DND-41 (cell line): ENCODE results near the gene NOS1AP.

Experiments used
- EZH2 ChIP-seq: IDR thresholded peaks from 3 replicates; pipeline ENCODE4 v1.6.1; 2012; ENCODE audit warnings: borderline replicate concordance, low read depth, mild to moderate bottlenecking, moderate library complexity, low read length, inconsistent platforms; ENCODE audit not compliant: severe bottlenecking
- TF ChIP-seq, protein P1 (sequence below): IDR thresholded peaks from 2 replicates; pipeline ENCODE4 v1.5.1; 2012; ENCODE audit warnings: borderline replicate concordance, low read length, moderate library complexity, mild to moderate bottlenecking; ENCODE audit not compliant: poor library complexity, severe bottlenecking; ENCODE audit errors: extremely low read depth

- TF ChIP-seq, protein P1, sequence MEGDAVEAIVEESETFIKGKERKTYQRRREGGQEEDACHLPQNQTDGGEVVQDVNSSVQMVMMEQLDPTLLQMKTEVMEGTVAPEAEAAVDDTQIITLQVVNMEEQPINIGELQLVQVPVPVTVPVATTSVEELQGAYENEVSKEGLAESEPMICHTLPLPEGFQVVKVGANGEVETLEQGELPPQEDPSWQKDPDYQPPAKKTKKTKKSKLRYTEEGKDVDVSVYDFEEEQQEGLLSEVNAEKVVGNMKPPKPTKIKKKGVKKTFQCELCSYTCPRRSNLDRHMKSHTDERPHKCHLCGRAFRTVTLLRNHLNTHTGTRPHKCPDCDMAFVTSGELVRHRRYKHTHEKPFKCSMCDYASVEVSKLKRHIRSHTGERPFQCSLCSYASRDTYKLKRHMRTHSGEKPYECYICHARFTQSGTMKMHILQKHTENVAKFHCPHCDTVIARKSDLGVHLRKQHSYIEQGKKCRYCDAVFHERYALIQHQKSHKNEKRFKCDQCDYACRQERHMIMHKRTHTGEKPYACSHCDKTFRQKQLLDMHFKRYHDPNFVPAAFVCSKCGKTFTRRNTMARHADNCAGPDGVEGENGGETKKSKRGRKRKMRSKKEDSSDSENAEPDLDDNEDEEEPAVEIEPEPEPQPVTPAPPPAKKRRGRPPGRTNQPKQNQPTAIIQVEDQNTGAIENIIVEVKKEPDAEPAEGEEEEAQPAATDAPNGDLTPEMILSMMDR = no peak
- no peak for TF ChIP-seq EZH2
Measured at GRCh38 chr1:162153374-162153773, 83.9 kb downstream of the NOS1AP start.
